Stimulated activated CD4-positive, alpha-beta T cell treated with anti-CD3 and anti-CD28 coated beads, Interleukin-2, amount 100 ng/mL, for 24 hours (primary cell): ENCODE measurements around the gene KRABD2.
"Not testable (repeated sequence)": the region's sequence is repeated elsewhere in the genome, so short reads cannot be mapped to it uniquely, and the experiment has no call there.

Experiments
- DNase-seq, 2 donors: peaks; one replicate each; pipeline ENCODE4 v3.0.0-alpha.2; 2020

The KRABD2 gene

DNA sequence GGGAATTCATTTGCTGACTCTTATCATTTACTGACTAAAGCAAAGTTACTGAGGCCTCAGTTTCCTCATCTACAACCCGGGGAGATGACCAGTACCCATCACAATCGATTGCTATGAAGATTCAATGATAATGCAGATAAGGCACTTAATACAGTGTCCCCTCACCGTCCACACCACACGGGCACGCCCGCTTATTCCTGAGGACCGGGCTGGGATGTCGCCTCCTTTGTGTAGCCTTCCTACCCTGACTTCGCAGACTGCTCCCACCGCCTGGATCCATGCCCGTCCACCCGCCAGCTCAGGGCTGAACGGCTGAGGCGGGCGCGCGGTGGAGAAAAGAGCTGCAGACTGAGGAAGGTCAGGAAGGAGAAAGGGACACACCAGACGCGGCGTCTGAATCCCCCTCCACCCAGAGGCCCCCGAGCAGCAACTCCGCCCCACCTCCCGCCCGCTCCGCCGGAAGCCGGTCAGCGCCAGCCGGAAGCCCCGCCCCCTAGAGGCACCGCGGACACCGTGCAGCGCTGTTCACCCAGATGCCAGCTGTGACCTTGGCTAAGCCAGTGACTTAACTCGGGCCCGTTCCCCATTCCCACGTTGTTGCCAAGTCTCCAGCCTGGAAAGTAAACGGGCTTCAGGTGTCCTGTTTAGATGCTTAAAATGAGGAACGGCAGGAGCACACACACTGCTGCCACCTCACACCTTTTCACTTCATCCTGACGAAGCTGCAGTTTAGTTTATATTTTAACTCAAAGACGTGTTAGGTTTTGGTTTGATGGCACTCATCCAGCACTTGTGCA lies at the start of gene KRABD2:
Gene KRABD2, minus strand, starts transcription at position 434 of the 797 bp plus-strand sequence.
- peak; percentile 93 to 95 for DNase-seq

DNA sequence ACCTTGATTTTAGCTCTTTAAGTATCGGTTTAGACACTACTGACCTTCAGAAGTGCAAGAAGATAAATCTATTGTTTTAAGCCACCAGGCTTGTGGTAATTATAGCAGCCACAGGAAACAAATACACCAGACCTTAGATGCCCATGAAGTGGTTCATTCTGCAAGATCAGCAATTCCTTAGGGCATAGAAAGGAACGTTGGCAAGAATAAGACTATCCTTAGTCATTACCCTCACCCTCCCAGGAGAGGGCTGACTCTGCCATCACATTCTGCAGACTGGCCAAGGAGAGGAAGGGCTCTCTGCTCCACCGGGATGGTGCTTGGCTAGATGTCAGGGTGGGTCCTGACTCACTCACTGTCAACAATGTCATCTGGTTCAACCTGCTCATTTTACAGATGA lies 45.1 kb upstream of the KRABD2 start:
- no peak for DNase-seq

DNA sequence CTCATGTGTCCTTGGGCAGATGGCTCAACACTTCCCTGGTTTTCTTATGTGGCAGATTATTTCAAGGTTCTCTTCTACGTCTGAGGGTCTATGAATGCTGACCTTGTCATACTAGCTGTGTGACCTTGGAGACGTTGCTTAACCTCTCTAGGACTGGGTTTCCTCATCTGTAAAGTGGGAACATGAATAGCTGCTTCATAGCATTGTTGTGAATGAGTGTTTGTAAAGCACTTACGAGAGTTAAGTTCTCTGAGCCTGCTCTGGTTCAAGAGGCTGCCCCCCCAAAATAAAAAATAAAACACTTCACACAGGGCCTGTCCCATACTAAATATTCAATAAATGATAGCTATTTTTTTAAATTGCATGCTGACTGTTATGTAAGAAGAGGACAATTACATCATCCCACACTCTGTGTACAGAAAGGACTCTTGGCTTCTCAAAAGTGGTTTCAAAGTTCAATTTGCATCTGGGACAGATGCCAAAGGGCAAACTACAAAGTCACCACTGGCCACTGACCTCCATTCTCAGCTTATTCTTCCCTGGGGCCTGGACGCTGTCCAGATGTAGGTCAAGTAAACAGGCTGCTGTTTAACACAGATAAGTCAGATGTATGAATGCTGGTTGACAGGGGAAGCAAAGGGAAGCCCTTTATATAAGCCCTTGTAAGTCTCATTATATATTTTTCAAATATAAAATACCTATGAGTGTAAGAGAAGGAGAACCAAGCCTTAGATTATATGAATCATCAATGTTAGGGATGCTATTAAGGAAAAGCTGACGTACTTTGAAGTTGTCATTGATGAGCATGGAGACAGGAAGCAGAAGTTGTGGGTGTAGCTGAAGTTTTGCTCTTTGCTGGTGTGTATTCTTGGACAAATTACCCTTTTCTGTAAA lies 43.8 kb upstream of the KRABD2 start:
- DNase-seq: no peak

DNA sequence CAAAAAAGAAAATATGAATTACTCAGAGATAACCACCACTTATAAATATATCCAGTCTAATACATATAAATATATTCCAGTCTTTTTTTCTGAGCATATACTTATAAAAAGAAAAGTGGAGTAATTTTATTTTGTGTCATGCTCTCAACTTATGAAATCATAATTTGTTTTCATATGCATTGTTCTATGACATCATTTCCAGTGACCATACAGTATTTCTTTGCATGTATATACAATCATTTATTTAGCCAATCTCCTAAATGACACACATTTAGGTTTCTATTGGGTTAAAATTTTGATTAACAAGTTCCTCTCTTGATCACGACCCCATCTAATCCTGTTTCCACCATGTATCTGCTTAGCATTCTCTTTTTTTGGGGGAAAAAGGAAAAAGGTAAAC lies 42.8 kb upstream of the KRABD2 start:
- no peak for DNase-seq

DNA sequence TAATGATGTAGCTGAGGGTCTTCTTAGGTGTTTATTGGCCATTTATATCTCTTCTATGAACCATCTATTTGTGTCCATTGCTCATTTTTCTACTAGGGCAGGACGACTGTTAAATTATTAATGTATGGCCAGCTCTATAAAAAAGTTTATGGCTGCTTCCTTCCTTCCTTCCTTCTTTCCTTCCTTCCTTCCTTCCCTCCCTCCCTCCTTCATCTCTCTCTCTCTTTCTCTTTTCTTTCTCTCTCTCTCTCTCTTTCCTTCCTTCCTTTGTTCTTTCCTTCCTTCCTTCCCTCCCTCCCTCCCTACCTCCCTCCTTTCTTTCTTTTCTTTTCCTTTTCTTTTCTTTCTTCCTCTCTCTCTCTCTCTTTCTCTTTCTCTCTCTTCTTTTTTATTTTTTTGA lies 42.0 kb upstream of the KRABD2 start:
- no peak for DNase-seq

DNA sequence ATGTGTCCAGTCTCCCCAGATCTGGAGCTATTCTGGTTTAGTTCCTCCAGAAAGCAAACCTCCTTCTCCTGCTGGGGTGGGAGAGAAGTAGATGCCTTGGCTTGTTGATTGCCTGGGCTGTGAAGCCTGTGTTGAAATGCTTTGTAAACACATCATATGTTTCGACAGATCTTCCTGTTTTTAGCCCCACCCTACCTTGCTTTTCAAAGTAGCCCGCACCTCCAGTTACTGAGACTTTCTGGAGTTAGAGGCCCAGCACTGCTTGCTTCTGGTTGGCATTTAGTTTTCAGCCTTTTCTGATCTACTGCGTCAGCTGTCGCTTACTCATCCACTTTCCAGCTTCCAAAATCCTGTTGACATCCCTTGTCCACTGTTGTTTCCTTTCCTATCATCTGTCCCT lies 41.3 kb upstream of the KRABD2 start:
- no peak for DNase-seq

DNA sequence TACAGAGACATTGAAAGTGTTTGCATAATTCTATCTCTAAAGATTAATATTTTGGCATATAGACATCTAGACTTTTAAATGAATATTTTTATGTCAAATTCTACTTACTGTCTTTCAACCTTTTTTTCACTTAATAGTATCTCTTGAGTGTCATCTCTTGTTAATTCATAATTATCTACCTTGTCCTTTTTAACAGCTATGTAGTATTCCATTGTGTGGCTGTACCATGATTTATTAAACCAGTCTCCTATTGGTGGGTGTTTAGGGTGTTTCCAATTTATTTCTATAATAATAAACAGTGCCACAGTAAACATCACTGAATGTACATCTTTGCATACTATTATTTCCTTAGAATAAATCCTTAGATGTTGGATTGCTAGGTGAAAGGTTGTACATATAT lies 37.4 kb upstream of the KRABD2 start:
- no peak for DNase-seq

DNA sequence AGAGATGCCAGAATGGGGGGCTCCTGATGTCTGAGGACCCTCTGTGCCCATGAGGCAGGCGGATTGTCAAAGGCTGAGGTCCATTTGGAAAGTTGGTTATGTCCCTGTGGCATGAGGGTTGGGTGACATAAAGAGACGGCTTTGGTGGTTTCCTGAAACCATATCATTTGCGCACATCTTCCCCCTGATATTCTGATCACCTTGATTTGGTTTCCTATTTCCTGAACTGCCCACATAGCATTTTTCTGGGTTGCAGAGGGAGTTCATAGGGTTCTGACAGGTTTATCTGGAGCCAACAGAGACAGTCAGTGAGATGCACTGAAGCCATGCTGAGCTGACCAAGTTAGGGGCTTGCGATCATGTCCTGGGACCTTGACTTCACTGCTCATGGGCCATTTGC lies 36.8 kb upstream of the KRABD2 start:
- DNase-seq: no peak

DNA sequence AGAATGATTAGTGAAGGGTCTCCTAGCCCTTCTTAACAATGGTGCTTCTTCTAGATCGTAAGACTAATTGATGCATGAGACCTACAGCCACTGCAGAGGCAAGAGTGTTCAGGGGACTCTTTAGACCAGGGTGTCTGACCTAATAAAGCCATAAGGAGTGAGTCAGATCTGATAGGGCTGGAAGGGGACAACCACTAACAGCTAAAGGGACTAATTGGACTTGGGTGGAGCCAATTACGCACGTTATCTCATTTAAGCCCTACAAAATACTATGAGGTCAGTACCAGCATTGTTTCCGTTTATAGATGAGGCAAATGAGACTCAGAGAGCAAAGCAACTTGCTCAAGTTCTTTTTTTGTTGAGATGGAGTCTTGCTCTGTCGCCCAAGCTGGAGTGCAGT lies 35.6 kb upstream of the KRABD2 start:
- no peak for DNase-seq

DNA sequence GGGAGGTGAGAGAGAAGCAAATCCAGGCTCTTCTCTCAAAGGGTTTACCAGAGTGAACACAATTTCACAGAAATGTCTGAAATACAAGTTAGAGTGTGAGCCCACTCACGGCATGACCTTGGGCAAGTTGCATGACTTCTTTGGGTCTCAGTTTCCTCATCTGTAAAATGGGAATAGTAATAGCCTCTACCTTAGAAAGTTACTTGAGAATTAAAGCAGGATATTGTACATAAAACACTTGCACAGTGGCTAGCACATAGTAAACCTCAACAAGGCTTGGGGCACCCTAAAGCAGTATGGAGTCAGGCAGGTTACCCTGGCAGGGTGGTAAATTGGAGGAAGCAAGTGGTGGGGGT lies 34.4 kb upstream of the KRABD2 start:
- no peak for DNase-seq

DNA sequence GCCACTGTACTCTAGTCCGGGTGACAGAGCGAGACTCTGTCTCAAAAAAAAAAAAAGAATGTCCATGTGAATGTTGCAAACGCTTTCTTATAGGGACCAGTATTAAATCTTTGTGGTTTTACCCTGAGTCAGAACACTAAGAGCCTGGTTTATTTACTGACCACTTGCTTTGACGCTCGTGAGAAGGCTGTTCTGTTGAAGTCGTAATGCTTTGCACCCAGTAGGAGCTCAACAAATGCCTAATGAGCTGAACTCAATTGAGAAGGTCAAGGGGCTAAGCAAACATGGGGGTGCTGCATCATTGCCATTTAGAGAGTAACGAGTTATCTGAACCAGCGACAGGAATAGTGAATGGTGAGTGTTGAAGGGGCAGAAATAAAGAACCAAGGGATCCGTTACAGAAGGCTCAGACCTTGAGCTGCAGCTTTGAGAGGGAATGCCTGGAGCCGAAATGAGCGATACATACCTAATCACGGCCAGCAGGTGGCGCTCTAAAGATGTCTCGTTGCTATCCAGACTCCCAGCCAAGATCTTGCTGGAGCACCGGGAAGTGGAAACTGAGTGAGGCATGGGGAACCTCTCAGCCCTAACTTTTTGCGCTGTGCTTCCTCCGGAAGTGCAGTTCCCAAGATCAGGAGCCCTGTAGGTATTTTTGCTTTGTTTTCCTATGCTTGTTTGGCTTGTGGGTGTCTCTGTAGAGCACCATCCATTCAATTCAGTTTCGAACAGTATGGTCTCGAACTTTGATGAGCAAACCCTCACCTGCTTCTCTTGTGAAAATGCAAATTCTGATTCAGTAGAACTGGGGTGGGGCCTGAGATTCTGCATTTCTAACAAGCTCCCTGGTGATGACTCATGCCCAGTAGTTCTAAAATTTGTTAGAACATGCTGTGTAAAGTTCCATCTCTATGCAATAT lies 33.7 kb upstream of the KRABD2 start:
- peak; percentile 87 for DNase-seq

DNA sequence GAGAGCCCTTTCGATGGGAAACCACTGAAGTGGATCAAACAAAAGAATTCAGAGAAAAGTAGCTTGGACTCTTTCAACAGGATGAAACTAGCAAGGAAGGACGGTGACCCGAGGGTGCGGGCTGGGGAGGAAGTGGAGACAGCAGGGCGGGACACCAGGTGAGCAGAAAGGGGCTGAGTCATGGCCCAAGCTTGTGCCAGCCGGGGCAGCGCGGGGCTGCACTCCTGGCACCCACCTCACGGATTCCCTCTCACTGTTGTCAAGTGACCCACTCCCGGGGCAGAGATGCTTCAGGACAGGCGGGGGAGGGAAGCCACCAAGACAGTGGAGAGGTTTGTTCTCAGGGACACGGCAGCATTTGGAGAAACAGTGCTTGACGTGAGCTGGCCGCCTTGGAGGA lies 31.9 kb upstream of the KRABD2 start:
- DNase-seq: no peak

DNA sequence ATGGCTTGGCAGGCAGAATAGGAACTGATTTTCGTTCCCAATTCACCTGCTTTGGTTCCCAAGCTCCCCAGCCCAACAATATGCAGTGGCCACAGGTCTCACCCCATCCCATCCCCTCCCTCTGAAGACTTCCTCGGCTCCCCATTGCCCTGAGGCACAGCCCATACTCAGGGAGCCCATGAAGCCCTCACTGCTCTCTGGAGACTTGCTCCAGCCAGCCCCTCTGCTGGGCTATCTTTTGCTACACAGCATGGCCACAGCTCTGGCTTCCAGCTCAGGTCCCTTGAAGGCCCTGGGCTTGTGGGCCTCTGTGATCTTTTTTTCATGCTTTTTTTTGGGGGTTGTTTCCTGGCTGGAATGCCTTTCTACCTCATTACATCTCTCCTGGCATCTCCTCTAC lies 29.7 kb upstream of the KRABD2 start:
- no peak for DNase-seq

DNA sequence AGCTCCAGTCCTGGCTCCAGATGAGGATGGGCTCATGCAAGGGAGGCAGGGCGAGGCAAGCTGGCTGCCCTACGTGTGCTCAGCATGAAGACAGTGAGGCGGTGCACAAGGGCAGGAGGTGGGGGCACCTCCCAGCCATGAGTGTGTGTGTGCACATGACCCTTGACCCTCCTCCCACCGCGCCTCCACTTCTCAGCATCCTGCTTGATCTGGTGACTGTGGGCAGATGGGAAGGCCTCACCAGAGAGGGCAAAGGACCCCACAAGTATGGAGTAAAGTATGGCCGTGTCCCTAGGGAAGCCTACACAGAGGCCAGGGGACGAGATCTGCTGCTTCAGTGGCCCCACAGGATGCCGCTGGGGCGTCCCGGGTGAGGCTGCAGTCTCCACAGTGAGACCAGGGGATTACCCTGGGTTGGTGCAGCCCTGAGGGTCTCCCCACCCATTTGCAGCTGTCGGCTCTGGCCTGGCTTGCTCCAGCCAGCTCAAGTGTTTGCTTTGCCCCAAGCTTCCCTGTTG lies 29.1 kb upstream of the KRABD2 start:
- no peak for DNase-seq

DNA sequence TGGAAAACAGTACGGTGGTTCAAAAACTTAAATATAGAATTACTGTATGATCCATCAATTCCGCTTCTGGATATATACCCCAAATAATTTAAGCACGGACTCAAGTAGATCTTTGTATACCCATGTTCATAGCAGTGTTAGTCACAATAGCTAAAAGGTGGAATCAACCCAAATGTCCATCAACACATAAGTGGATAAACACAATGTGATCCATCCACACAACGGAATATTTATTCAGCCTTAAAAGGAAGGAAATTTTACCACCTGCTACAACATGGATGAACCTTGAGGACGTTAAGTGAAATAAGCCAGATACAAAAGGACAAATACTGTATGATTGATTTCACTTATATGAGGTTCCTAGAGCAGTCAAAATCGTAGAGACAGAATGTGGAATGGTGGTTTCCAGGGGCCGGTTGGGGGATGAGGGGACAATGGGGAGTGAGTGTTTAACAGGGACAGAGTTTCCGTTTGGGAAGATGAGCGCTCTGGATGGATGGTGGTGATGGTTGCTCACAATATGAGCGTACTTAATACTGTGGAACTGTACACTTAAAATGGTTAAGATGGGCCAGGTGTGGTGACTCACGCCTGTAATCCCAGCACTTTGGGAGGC lies 26.5 kb upstream of the KRABD2 start:
- no peak for DNase-seq

DNA sequence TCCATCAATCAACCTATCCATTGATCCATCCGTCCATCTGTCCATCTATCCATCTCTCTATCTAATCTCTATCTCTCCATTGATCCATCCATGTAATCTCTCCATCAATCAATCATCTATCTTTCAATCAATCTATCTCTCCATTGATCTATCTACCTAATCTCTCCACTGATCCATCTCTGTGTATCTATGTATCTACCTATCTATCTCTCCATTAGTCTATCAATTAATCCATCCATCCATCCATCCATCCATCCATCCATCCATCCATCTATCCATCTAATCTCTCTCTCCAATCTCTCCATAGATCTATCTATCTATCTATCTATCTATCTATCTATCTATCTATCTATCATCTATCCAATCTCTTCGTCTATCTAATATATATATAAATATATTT lies 24.6 kb upstream of the KRABD2 start:
- DNase-seq: no peak

DNA sequence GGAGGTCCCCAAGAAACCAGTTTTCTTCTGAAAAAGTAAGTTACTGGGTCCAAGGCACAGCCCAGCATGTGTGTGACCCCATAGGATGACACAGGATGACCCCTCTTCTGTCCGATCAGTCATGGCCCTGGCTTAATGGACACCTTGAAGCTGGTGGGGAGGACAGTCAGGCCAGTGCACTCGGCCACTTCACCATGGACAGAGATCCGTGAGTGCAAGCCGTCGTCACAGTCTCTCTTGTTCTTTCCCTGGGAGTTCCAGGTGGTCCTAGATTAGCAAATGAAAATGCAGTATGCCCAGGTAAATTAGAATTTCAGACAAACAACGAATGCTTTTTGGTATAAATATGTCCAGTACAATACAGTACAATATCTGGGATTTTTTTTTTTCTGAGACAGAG lies 22.5 kb upstream of the KRABD2 start:
- DNase-seq: no peak

DNA sequence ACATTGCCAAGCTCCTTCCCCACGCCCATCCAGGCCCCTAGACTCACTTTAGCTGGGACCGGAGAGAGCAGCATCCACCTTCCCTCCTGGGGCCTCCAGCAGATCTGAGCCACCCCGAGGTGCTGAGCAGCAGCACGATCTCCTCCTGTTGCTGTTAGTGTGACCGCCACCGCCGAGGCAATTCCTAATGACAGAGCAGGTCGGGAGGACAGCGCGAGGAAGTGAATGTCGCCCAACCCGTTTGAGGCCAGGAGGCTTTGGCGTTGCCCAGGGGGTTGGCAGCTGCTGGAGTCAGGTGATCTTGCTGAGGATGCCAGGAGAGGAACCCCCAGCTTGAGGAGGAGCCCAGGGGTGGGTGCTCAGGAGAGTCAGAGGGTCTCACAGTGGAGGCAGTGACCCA lies 21.1 kb upstream of the KRABD2 start, which contains the start of gene RNF222:
Gene RNF222, minus strand, starts transcription at position 192 of the 400 bp plus-strand sequence. CDS start 4,366 bp downstream, outside the sequence.
- no peak for DNase-seq

DNA sequence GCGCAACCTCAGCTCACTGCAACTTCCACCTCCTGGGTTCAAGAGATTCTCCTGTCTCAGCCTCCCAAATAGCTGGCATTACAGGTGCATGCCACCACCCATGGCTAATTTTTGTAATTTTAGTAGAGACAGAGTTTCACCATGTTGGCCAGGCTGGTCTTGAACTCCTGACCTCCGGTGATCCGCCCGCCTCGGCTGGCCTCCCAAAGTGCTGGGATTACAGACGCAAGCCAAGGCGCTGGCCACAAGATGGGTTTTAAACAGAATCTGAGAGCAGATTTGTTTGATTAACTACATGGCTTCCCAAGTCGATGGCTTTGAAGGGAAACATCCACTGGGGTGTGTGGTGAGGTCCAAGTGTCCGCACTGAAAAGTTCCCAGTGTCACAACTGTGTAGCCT lies 18.0 kb upstream of the KRABD2 start:
- not testable (repeated sequence) for DNase-seq

DNA sequence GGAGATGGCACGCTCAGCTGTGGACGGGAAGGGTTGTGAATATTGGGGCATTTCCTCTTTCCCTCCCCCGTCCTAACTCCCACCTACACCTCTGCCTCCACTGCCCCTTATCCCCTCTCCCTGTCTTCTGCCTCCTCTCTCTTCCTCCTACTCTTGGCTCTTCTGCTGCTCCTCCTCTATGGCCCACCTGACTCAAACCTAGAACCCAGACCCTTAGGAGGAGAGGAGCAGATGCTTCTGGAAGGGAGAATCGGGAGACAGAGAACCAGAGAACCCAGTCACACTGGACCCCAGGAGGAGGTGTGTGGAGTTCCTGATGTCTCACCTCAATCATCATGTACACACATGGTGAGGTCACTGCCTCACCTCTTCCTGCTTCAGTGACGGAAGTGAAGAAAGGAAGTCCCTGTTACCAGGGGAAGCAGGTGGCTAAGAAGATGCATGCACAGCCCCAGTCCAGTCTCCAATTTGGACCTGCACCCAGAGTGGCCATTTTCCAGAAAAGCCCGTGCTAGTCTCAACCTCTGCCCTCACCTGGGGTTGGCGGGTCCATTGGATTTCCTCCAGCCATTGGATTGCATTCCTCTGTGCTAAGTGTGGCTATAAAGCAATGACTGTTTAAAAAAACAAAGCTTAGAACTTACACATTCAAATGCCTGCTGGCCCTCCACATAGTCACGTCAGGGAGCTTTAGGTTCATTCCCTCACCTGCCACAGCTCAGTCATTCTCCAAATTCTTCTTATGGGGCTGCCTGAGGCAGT lies 17.1 kb upstream of the KRABD2 start:
- no peak for DNase-seq

DNA sequence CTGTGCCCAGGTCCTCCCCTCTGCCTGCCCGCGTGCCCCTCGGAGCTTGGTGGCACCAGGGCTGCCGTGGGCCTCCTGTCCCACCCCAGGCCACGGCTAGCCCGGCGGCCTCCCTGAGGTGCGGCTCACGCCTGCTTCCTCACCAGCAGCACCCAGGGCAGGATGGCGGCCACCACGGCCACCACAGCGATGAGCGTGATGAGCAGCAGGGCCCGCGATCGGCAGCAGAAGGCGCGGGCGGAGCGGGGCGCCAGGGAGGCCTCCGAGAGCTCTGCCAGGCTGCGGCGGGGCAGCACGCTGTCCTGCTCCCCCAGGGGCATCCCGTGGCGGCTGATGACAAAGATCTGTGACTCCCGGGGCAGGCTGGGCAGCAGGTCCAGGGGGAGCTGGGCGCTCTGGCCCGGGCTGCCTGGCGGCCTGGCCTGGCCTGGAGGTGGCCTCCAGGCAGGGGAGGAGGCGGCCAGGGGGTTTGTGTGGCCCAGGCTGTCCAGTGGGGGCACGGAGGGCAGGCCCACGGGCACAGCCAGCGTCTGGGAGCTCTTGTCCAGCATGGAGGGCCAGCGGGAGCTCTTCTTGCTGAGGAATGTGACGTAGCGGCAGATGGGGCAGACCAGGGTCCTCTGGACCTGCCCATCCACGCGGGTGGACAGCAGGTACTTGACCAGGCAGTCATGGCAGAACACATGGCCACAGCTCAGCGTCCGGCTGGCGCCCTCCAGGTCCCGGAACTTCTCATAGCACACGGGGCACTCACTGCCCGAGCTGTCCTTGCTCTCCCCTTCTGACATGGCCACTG lies 16.4 kb upstream of the KRABD2 start:
- DNase-seq: no peak
